ENCODE results near the gene ST7. TPM values are rescaled to one million over a fixed set of nuclear protein-coding genes. Genes with fewer than 3 reads are reported as not detected.
"Not testable (repeated sequence)": the region's sequence is repeated elsewhere in the genome, so short reads cannot be mapped to it uniquely, and the experiment has no call there.

The ST7 gene
- total and polyA plus RNA-seq, 2 of the 13 experiments (the other 11 are each of a cell fraction or from before 2014, with no cell fraction given), result 17.3 to 23.5 TPM

GRCh38 chr7:116957874-116958273 lies 4.6 kb downstream of the ST7 start:
- Histone ChIP-seq H3K4me1 (ENCODE audit: insufficient read depth, low read length) (peaks cover 31% of the 10 kb centered on the region), H4K20me1 (ENCODE audit: insufficient read depth, low read length) (no peaks in the 10 kb centered on the region), H3K9ac (ENCODE audit: insufficient read depth, low read depth, low read length) (no peak overlapping the region), H3K27me3 (ENCODE audit: control insufficient read depth in 1 of 2, insufficient read depth in 2 of 2, low read length in 2 of 2) (no peaks in the 10 kb centered on the region; a peak in 1 of 5 replicates), H2AFZ (ENCODE audit: low read length) (no peak overlapping the region), H3K4me2 (ENCODE audit: low read depth, low read length) (peak overlapping the region; percentile 42), H3K36me3 (replicated peaks in 1 of 2; ENCODE audit: control insufficient read depth in 1 of 2, insufficient read depth in 2 of 2, low read length in 2 of 2) (no peaks in the 10 kb centered on the region), H3K79me2 (ENCODE audit: insufficient read depth, low read length) (peaks cover 72% of the 10 kb centered on the region), H3K27ac (ENCODE audit: extremely low read length, insufficient read depth, low read length) (no peak overlapping the region), H3K4me3 (replicated peaks in 1 of 3; ENCODE audit: insufficient read depth in 1 of 3, low read depth in 2 of 3, low read length in 3 of 3) (peak overlapping the region in 1 of 3 experiments; percentile 25; a peak in 1 of 6 replicates), H3K9me3 (ENCODE audit: low read length) (no peaks in the 10 kb centered on the region)
- POLR2A ChIA-PET, result interaction anchor here (0.7 kb wide), 1 partner anchor 29 kb away, joined by 4 read pairs; no protein-coding TSS in a partner anchor
- intact Hi-C loops (cut with micrococcal nuclease; ENCODE audit: unreplicated experiment), result no loop called here
- no peak for FAIRE-seq
- TF ChIP-seq MED1 (CRISPR knock-in tag; IDR thresholded peaks at IDR 0.05), result no peak
- TF ChIP-seq ELK4 (CRISPR knock-in tag; IDR thresholded peaks at IDR 0.05; ENCODE audit: borderline replicate concordance), result no peak
- TF ChIP-seq, protein P1, sequence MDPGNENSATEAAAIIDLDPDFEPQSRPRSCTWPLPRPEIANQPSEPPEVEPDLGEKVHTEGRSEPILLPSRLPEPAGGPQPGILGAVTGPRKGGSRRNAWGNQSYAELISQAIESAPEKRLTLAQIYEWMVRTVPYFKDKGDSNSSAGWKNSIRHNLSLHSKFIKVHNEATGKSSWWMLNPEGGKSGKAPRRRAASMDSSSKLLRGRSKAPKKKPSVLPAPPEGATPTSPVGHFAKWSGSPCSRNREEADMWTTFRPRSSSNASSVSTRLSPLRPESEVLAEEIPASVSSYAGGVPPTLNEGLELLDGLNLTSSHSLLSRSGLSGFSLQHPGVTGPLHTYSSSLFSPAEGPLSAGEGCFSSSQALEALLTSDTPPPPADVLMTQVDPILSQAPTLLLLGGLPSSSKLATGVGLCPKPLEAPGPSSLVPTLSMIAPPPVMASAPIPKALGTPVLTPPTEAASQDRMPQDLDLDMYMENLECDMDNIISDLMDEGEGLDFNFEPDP (CRISPR knock-in tag; conservative IDR thresholded peaks at IDR 0.05), result no peak
- no peak for TF ChIP-seq ZBTB7B (CRISPR knock-in tag; IDR thresholded peaks at IDR 0.05)
- TF ChIP-seq, protein P2, sequence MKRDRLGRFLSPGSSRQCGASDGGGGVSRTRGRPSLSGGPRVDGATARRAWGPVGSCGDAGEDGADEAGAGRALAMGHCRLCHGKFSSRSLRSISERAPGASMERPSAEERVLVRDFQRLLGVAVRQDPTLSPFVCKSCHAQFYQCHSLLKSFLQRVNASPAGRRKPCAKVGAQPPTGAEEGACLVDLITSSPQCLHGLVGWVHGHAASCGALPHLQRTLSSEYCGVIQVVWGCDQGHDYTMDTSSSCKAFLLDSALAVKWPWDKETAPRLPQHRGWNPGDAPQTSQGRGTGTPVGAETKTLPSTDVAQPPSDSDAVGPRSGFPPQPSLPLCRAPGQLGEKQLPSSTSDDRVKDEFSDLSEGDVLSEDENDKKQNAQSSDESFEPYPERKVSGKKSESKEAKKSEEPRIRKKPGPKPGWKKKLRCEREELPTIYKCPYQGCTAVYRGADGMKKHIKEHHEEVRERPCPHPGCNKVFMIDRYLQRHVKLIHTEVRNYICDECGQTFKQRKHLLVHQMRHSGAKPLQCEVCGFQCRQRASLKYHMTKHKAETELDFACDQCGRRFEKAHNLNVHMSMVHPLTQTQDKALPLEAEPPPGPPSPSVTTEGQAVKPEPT (CRISPR knock-in tag; IDR thresholded peaks at IDR 0.05; ENCODE audit: low read depth), result no peak
- no peak for TF ChIP-seq SIN3A (IDR thresholded peaks at IDR 0.05; ENCODE audit: borderline replicate concordance, low read depth, low read length)
- no peak for TF ChIP-seq JUN (CRISPR knock-in tag; IDR thresholded peaks at IDR 0.05)
- TF ChIP-seq ZNF563 (CRISPR knock-in tag; IDR thresholded peaks at IDR 0.05), result no peak
- in situ Hi-C loops (cut with HindIII; ENCODE audit: extremely low pct_ligation_motif_present, low pct_unique_long_range_greater_than_20kb), result no loop called here
- ATAC-seq, result peak; percentile 7; the same call in 1 of the 3 replicates
- BruUV-seq (replicated peaks), result no TSS peak
- CTCF ChIA-PET (ENCODE audit: low intra/inter-chr PET ratio, low total read pairs), result no interaction called here
- DNase-seq (ENCODE audit: low spot score), result no peak
- 54% methylated on average over 2 of the region's 2 CpGs for WGBS (ENCODE audit: low lambda C conversion rate)

GRCh38 chr7:116961966-116962673 lies 8.8 kb downstream of the ST7 start:
- CTCF ChIA-PET (ENCODE audit: low intra/inter-chr PET ratio, low total read pairs); H3K27ac ChIP-seq (ENCODE audit: extremely low read length, insufficient read depth, low read length); H3K27me3 ChIP-seq (ENCODE audit: control insufficient read depth in 1 of 2, insufficient read depth in 2 of 2, low read length in 2 of 2); H3K36me3 ChIP-seq (replicated peaks in 1 of 2; ENCODE audit: control insufficient read depth in 1 of 2, insufficient read depth in 2 of 2, low read length in 2 of 2); H3K4me3 ChIP-seq (replicated peaks in 1 of 3; ENCODE audit: insufficient read depth in 1 of 3, low read depth in 2 of 3, low read length in 3 of 3); H3K9ac ChIP-seq (ENCODE audit: insufficient read depth, low read depth, low read length); FAIRE-seq; POLR2A ChIA-PET; H3K9me3 ChIP-seq (ENCODE audit: low read length); ATAC-seq; BruUV-seq (replicated peaks); intact Hi-C loops (cut with micrococcal nuclease; ENCODE audit: unreplicated experiment); H2AFZ ChIP-seq (ENCODE audit: low read length); DNase-seq (ENCODE audit: low spot score); in situ Hi-C loops (cut with HindIII; ENCODE audit: extremely low pct_ligation_motif_present, low pct_unique_long_range_greater_than_20kb); H4K20me1 ChIP-seq (ENCODE audit: insufficient read depth, low read length); H3K4me2 ChIP-seq (ENCODE audit: low read depth, low read length): not testable (repeated sequence)
- Histone ChIP-seq H3K79me2 (ENCODE audit: insufficient read depth, low read length) (peaks cover 60% of the 10 kb centered on the region), H3K4me1 (ENCODE audit: insufficient read depth, low read length) (peaks cover 11% of the 10 kb centered on the region)
- WGBS (ENCODE audit: low lambda C conversion rate), result 93% methylated on average over 4 of the region's 4 CpGs
